Measurements from ENCODE around the gene PRMT7.

Gene PRMT7

DNA sequence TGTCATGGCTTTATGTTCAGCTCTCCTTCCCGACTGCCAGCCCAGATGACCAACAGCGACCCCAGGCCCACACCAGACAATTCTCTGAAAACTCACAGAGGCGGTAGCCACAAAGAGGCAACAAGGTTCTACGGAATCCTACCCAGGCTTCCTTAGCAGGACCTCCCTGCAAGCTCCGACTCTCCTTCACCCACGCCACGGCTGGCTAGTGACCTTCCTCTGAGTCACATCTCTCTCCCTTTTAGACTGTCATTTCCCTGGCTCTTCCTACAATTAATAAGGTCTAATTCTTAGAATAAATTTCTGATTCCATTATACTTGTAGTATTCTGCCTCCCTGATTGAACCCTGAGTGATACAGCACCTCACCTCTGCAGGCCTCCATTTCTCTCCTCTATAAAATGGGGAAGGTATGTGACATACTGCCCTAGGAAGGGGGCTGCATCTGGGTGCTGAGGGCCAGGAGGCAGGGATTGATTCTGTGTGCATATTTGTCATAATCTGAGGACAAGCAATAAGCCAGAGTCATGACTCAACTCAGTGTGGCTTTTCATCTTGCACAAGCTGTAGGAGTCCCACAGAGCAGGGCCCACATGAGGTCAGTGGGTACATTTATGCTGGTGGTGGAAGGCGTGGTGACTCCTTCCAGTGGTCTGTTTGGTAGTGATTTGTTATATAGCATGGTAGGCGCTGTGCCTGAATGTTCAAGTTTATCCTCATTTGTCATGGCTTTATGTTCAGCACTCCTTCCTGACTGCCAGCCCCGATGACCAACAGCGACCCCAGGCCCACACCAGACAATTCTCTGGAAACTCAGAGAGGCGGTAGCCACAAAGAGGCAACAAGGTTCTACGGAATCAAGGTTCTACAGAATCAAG lies 91.3 kb downstream of the PRMT7 start:
- H3K9me3 Mint-ChIP-seq = no peaks in the 10 kb centered on the region
- peaks cover 23% of the 10 kb centered on the region for H3K4me1 Mint-ChIP-seq
- peak overlapping the region; percentile 62 for H3K27ac Mint-ChIP-seq
- TF ChIP-seq, protein P1, sequence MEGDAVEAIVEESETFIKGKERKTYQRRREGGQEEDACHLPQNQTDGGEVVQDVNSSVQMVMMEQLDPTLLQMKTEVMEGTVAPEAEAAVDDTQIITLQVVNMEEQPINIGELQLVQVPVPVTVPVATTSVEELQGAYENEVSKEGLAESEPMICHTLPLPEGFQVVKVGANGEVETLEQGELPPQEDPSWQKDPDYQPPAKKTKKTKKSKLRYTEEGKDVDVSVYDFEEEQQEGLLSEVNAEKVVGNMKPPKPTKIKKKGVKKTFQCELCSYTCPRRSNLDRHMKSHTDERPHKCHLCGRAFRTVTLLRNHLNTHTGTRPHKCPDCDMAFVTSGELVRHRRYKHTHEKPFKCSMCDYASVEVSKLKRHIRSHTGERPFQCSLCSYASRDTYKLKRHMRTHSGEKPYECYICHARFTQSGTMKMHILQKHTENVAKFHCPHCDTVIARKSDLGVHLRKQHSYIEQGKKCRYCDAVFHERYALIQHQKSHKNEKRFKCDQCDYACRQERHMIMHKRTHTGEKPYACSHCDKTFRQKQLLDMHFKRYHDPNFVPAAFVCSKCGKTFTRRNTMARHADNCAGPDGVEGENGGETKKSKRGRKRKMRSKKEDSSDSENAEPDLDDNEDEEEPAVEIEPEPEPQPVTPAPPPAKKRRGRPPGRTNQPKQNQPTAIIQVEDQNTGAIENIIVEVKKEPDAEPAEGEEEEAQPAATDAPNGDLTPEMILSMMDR (IDR thresholded peaks at IDR 0.05) = no peak
- no peaks in the 10 kb centered on the region for H3K27me3 Mint-ChIP-seq (ENCODE audit: low read depth, poor library complexity)
- DNase-seq = no peak
- H3K36me3 Mint-ChIP-seq (ENCODE audit: low read depth) = no peaks in the 10 kb centered on the region
- no peak overlapping the region for H3K4me3 Mint-ChIP-seq

DNA sequence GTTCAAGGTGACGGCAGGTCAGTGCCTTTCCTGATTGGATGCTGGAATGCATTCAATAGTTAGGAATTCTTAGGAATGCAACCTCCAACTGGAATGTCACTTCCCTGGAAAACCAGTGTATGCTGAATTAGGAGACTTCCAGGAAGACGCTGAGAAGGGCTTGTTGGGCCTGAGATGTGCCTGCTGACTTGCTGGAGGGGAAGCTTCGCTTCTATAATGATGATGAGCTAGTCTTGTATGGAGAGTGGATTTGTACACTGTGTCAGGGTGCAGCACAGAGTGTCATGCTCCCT lies 91.9 kb downstream of the PRMT7 start:
- TF ChIP-seq, protein P1 (IDR thresholded peaks at IDR 0.05) = no peak
- Mint-ChIP-seq H3K27ac (no peak overlapping the region), H3K4me3 (no peak overlapping the region), H3K36me3 (ENCODE audit: low read depth) (no peaks in the 10 kb centered on the region), H3K4me1 (peaks cover 17% of the 10 kb centered on the region), H3K27me3 (ENCODE audit: low read depth, poor library complexity) (no peaks in the 10 kb centered on the region), H3K9me3 (no peaks in the 10 kb centered on the region)
- DNase-seq = no peak

DNA sequence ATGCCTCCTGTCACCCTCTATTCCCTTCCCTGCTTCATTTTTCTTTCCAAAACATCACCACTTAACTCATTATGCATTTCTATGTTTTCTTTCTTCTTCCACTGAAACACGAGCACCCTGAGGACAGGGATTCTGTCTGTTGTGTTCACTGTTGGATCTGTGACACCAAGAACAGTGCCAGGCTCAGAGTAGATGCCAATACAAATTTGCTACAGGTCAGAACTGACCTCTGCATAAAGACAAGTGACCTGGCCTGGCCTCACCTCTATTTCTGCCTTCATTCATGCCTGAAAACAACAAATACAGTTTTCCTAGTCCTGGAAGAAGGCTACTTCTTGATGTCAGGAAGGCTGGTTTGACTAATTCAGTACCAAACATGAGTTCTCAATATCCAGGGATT lies 92.4 kb downstream of the PRMT7 start:
- DNase-seq = no peak
- Mint-ChIP-seq H3K27ac (peak overlapping the region; percentile 0), H3K4me3 (no peak overlapping the region), H3K4me1 (peaks cover 17% of the 10 kb centered on the region), H3K36me3 (ENCODE audit: low read depth) (no peaks in the 10 kb centered on the region), H3K27me3 (ENCODE audit: low read depth, poor library complexity) (no peaks in the 10 kb centered on the region), H3K9me3 (no peaks in the 10 kb centered on the region)
- TF ChIP-seq, protein P1 (IDR thresholded peaks at IDR 0.05) = no peak

DNA sequence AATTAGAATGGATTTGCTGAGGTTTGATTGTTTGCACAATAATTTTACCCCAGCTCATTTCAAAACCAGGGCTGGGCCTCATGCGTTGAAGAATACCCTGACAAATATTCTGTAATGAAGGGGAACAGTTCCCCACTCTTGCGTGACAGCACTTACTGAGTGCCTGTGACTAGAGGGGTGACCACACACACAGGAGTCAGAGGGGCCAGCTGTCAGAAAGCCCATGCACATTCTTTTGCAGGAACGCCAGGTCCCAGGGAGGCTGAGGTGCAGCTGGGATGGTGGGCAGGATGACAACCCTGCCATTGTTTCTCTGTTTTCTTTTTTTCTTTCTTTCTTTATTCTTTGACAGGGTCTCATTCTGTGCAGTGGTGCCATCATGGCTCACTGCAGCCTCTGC lies 92.9 kb downstream of the PRMT7 start:
- Mint-ChIP-seq H3K4me3 (no peak overlapping the region), H3K36me3 (ENCODE audit: low read depth) (no peaks in the 10 kb centered on the region), H3K27me3 (ENCODE audit: low read depth, poor library complexity) (peaks cover 2% of the 10 kb centered on the region), H3K9me3 (no peaks in the 10 kb centered on the region), H3K4me1 (peaks cover 17% of the 10 kb centered on the region), H3K27ac (no peak overlapping the region)
- TF ChIP-seq, protein P1 (IDR thresholded peaks at IDR 0.05) = no peak
- no peak for DNase-seq

DNA sequence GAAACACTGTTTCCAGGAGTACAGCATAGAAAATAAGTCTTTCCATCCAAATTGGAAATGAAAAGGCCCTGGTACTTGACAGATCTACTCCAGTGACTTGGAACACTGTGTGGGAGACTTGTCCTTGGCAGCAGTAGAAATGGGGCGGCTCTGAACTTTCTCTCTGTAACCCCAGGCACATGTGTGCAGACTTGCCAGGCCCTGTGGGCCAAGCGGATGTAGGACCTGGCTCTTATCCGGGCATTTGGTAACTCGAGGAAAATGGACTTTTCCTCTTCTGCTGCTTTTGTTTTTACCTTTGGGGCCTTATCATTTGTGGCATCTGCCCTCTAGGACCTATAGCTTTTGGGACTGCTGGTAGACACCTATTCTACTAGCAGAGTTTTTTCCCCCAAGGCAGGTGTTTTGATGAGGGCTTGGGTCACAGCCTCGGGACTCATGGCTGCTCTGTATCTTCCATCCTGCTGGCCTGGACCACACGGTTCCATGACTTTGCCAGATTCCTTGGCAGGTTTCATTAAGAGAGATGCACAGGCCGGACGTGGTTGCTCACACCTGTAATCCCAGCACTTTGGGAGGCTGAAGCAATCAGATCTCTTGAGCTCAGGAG lies 94.0 kb downstream of the PRMT7 start:
- Mint-ChIP-seq H3K27ac (no peak overlapping the region), H3K27me3 (ENCODE audit: low read depth, poor library complexity) (peaks cover 7% of the 10 kb centered on the region), H3K9me3 (no peaks in the 10 kb centered on the region), H3K4me1 (peaks cover 17% of the 10 kb centered on the region), H3K36me3 (ENCODE audit: low read depth) (no peaks in the 10 kb centered on the region), H3K4me3 (no peak overlapping the region)
- no peak for DNase-seq
- TF ChIP-seq, protein P1 (IDR thresholded peaks at IDR 0.05) = no peak

Data from nephron progenitor cell (in vitro differentiated cells).